Epithelial cell of esophagus (primary cell): ENCODE data around the gene PLXNA4.

ENCODE experiments used
- DNase-seq: peaks from one replicate; pipeline ENCODE4 v3.0.0; 2010; ENCODE audit warnings: low read depth
- H3K4me3 ChIP-seq: 2 replicates; pipeline ENCODE4 v1.5.1; 2011; ENCODE audit warnings: mild to moderate bottlenecking, low read length, control low read depth
- CTCF ChIP-seq: IDR thresholded peaks from 2 replicates; pipeline ENCODE4 v1.5.1; 2011; ENCODE audit warnings: low read depth, mild to moderate bottlenecking, low read length, control low read depth, inconsistent platforms; ENCODE audit not compliant: insufficient read depth; ENCODE audit errors: missing control alignments

PLXNA4 gene

GRCh38 chr7:132407764-132408163 is 168.5 kb downstream of the PLXNA4 start:
- TF ChIP-seq CTCF, result no peak
- no peak overlapping the region for H3K4me3 ChIP-seq
- DNase-seq, result no peak

- TF ChIP-seq CTCF, result no peak
- no peak for DNase-seq
Observed at GRCh38 chr7:132406039-132406438, 170.2 kb downstream of the PLXNA4 start.

GRCh38 chr7:132404261-132404660 is 172.0 kb downstream of the PLXNA4 start:
- no peak for TF ChIP-seq CTCF
- H3K4me3 ChIP-seq, result no peak overlapping the region
- no peak for DNase-seq

More at GRCh38 chr7:132406039-132406438, 170.2 kb downstream of the PLXNA4 start:
- H3K4me3 ChIP-seq, result no peak overlapping the region

GRCh38 chr7:132403465-132404110 is 172.7 kb downstream of the PLXNA4 start:
- no peak for DNase-seq

GRCh38 chr7:132402751-132403245 is 173.5 kb downstream of the PLXNA4 start:
- no peak for TF ChIP-seq CTCF
- no peak for DNase-seq
- no peak overlapping the region for H3K4me3 ChIP-seq

More at GRCh38 chr7:132403465-132404110, 172.7 kb downstream of the PLXNA4 start:
- TF ChIP-seq CTCF, result no peak
- no peak overlapping the region for H3K4me3 ChIP-seq

- DNase-seq, result no peak
- no peak overlapping the region for H3K4me3 ChIP-seq
- no peak for TF ChIP-seq CTCF
Observed at GRCh38 chr7:132402096-132402495, 174.2 kb downstream of the PLXNA4 start.
